Type B pancreatic cell (in vitro differentiated cells): ENCODE measurements around the gene ARID4B. TPM values are rescaled to one million over a fixed set of nuclear protein-coding genes. Genes with fewer than 3 reads are reported as not detected.
"Not testable (repeated sequence)": the region's sequence is repeated elsewhere in the genome, so short reads cannot be mapped to it uniquely, and the experiment has no call there.

Source experiments
- DNase-seq: peaks from one replicate; pipeline ENCODE4 v3.0.0; 2021; ENCODE audit warnings: mixed read lengths; ENCODE audit not compliant: unreplicated experiment; ENCODE audit errors: extremely low spot score
- H3K27ac Mint-ChIP-seq: 2 replicates; pipeline ENCODE4 v1.8.0; 2021; ENCODE audit warnings: mild to moderate bottlenecking, mixed read lengths
- H3K27me3 Mint-ChIP-seq: 2 replicates; pipeline ENCODE4 v1.8.0; 2021; ENCODE audit warnings: mixed read lengths
- H3K36me3 Mint-ChIP-seq: 2 replicates; pipeline ENCODE4 v1.8.0; 2021; ENCODE audit warnings: mixed read lengths
- H3K4me1 Mint-ChIP-seq: one replicate; pipeline ENCODE4 v1.8.0; 2021; ENCODE audit warnings: mixed read lengths; ENCODE audit not compliant: unreplicated experiment
- H3K4me3 Mint-ChIP-seq: 2 replicates; pipeline ENCODE4 v1.8.0; 2021; ENCODE audit warnings: mild to moderate bottlenecking, mixed read lengths
- H3K9me3 Mint-ChIP-seq: 2 replicates; pipeline ENCODE4 v1.8.0; 2021; ENCODE audit warnings: mixed read lengths
- total RNA-seq: library from RNA; stranded (reverse); gene quantifications from 2 replicates; pipeline ENCODE4 v1.2.1, GENCODE V29; 2021; ENCODE audit warnings: low replicate concordance
- TF ChIP-seq, protein P1 (sequence below): fragments of 200-600 bp; sonication (generic); conservative IDR thresholded peaks from 2 replicates; pipeline ENCODE4 v1.5.0; 2021; ENCODE audit warnings: antibody characterized with exemption, mild to moderate bottlenecking

The ARID4B gene
- total RNA-seq, 1 donor from 2014 or later, result 42.4 TPM

DNA sequence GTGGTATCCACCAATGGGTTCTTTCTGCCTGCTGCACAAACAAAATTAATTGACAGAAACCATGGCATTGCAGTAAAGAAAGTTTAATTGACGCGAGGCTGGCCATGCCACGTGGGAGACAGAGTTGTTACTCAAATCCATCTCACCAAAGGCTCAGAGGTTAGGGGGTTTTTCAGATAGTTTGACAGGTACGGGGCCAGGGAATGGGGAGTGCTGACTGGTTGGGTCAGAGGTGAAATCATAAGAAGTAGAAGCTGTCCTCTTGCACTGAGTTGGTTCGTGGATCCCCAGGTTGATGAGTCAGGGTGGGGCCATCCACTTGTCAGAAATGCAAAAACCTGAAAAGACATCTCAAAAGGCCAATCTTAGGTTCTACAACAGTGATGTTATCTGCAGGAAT is 38.3 kb upstream of the ARID4B start:
- Mint-ChIP-seq H3K27me3 (no peaks in the 10 kb centered on the region), H3K9me3 (no peaks in the 10 kb centered on the region), H3K4me1 (peaks cover 25% of the 10 kb centered on the region), H3K4me3 (peak overlapping the region; percentile 97), H3K27ac (peak overlapping the region; percentile 96), H3K36me3 (peaks cover 5% of the 10 kb centered on the region)
- no peak for DNase-seq
- TF ChIP-seq, protein P1, sequence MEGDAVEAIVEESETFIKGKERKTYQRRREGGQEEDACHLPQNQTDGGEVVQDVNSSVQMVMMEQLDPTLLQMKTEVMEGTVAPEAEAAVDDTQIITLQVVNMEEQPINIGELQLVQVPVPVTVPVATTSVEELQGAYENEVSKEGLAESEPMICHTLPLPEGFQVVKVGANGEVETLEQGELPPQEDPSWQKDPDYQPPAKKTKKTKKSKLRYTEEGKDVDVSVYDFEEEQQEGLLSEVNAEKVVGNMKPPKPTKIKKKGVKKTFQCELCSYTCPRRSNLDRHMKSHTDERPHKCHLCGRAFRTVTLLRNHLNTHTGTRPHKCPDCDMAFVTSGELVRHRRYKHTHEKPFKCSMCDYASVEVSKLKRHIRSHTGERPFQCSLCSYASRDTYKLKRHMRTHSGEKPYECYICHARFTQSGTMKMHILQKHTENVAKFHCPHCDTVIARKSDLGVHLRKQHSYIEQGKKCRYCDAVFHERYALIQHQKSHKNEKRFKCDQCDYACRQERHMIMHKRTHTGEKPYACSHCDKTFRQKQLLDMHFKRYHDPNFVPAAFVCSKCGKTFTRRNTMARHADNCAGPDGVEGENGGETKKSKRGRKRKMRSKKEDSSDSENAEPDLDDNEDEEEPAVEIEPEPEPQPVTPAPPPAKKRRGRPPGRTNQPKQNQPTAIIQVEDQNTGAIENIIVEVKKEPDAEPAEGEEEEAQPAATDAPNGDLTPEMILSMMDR, result no peak

DNA sequence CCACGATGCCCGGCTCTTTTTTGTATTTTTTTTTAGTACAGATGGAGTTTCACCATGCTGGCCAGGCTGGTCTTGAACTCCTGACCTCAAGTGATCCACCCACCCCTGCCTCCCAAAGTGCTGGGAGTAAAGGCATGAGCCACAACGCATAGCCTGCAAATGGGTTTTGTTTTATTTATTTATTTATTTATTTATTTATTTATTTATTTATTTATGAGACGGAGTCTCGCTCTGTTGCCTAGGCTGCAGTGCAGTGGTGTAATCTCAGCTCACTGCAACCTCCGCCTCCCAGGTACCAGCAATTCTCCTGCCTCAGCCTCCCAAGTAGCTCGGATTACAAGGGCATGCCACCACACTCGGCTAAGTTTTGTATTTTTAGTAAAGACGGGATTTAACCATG is 36.2 kb upstream of the ARID4B start:
- H3K4me3 Mint-ChIP-seq, H3K27ac Mint-ChIP-seq, H3K9me3 Mint-ChIP-seq, H3K27me3 Mint-ChIP-seq, DNase-seq, H3K36me3 Mint-ChIP-seq: not testable (repeated sequence)
- peaks cover 20% of the 10 kb centered on the region for H3K4me1 Mint-ChIP-seq

DNA sequence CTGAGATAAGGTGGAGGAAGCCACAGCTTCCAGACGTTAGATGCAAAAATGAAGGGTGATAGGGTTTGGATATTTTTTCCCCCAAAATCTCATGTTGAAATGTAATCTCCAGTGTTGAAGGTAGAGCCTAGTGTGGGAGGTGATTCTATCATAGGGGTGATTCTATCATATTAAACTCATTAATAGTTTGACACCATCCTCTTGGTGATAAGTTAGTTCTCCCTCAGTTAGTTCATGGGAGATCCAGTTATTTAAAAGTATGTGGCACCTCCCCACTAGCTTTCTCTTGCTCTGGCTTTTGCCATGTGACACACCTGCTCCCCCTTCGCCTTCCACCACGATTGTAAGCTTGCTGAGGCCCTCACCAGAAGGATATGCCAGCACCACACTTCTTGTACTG is 30.9 kb upstream of the ARID4B start:
- no peak overlapping the region for H3K4me3 Mint-ChIP-seq
- no peak for DNase-seq
- no peaks in the 10 kb centered on the region for H3K27me3 Mint-ChIP-seq
- H3K36me3 Mint-ChIP-seq, result no peaks in the 10 kb centered on the region
- TF ChIP-seq, protein P1, result no peak
- no peaks in the 10 kb centered on the region for H3K9me3 Mint-ChIP-seq
- H3K4me1 Mint-ChIP-seq, result peaks cover 8% of the 10 kb centered on the region
- H3K27ac Mint-ChIP-seq, result no peak overlapping the region

DNA sequence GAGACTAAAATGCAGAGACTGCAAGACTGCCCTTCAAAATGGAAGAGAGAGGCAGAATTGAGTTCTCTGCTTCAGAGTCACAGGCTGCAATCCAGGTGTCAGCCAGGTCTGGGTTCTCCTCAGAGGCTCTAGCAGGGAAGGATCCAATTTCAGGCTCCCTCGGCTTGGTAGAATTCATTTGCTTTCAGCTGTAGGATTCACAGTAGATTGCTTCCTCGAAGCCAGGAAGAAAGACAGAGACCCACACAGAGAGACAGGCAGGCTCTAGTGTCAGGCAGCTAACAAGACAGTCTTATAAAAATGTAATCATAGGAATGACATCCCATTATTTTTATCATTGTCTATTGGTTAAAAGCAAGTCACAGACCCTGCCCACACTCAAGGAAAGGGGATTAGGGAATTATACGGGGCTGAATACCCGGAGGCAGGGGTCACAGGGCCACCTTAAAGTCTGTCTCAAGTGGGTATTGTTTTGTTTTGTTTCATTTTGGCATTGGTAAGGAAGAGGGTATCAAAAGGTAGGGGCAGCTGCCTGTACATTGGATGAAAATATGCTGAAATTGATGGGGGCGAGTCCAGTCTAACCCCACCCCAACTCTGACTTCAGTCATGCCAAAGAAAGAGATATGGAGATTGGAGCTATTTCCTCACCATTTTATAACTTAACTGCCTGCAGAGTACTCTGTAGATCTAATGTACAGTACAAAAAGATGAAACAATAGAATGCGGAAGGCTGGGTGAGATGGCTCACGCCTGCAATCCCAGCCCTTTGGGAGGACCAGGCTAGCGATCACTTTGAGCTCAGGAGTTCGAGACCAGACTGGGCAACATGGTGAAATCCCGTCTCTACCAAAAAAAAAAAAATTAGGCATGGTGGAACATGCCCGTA is 29.8 kb upstream of the ARID4B start:
- no peak for DNase-seq
- no peaks in the 10 kb centered on the region for H3K9me3 Mint-ChIP-seq
- H3K36me3 Mint-ChIP-seq, result no peaks in the 10 kb centered on the region
- H3K27ac Mint-ChIP-seq, result no peak overlapping the region
- peaks cover 8% of the 10 kb centered on the region for H3K4me1 Mint-ChIP-seq
- TF ChIP-seq, protein P1, result no peak
- no peak overlapping the region for H3K4me3 Mint-ChIP-seq
- no peaks in the 10 kb centered on the region for H3K27me3 Mint-ChIP-seq

DNA sequence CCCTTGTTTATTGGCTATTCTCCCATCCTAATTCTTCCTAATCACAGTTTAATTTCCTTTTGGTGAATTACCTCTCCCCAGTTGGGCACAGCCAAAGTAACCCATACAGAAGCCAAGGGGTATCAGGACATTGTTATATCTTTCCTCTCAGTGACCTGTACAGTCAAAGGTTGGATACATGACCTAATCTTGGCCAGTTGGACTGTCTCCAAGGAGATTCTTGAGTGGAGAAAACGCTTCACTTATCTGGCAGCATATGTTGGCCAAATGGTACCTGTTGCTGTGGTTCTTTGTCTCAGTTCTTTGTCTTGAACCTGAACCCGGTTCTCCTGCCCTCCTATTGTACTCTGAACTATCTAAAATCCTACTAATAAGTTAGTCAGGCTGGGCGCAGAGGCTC is 23.9 kb upstream of the ARID4B start:
- Mint-ChIP-seq H3K4me3 (no peak overlapping the region), H3K27ac (no peak overlapping the region), H3K27me3 (no peaks in the 10 kb centered on the region), H3K36me3 (no peaks in the 10 kb centered on the region), H3K9me3 (no peaks in the 10 kb centered on the region), H3K4me1 (no peaks in the 10 kb centered on the region)
- TF ChIP-seq, protein P1, result no peak
- DNase-seq, result no peak

DNA sequence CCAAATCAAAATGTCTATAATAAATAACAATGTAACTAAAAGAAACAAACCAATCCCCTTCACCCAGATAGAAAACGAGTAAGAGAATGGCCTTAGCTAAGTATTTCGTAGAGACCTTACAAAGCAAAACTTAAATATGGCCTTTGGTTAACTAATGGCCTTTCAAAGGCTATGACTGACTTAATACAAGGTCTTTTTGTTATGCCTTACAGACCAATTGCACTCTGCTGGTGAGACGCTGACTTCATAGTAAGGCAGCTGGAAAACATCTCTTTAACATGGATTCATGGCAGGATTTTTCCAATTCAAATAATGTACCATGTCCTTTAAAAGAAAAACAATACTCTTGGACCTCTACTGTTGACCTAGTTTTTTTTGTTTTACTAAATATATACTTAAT is 23.5 kb upstream of the ARID4B start:
- Mint-ChIP-seq H3K27me3 (no peaks in the 10 kb centered on the region), H3K4me3 (no peak overlapping the region), H3K9me3 (no peaks in the 10 kb centered on the region), H3K4me1 (no peaks in the 10 kb centered on the region), H3K36me3 (no peaks in the 10 kb centered on the region), H3K27ac (no peak overlapping the region)
- no peak for DNase-seq
- TF ChIP-seq, protein P1, result no peak
